Stimulated activated CD8-positive, alpha-beta memory T cell treated with anti-CD3 and anti-CD28 coated beads, Interleukin-12 subunit alpha, Interleukin-12 subunit beta, amount 100 ng/mL, for 24 hours (primary cell): ENCODE results near the gene UNC93A.
A peak's percentile ranks its signal among the peaks of the same experiment; 100 is the strongest.
"Not testable (repeated sequence)": the region's sequence is repeated elsewhere in the genome, so short reads cannot be mapped to it uniquely, and the experiment has no call there.

Source experiments
- DNase-seq: peaks from one replicate; pipeline ENCODE4 v3.0.0-alpha.2; 2020; ENCODE audit errors: extremely low read depth

The UNC93A gene

DNA sequence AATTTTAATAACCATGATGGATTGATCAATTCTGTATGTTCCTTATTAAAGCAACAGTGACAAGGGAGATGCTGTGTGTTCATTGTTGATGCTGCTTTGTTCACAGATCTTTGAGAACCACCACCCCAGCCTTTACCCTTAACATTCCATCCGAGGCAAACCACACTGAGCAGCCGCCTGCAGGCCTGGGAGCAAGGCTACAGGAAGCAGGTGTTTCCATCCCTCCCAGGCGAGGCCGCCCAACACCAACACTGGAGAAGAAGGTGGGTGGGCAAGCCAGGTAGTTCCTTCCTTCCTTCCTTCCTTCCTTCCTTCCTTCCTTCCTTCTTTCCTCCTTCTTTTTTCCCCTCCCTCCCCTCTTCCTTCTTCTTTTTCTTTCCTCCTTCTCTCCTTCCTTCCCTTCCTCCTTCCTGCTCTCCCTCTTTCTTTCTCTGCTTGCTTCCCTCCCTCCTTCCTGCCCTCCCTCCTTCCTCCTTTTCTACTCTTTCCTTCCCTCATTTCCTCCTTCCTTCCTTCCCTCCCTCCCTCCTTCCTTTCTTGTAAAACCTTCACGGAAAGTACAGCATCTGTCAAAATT is 47.5 kb downstream of the UNC93A start:
- DNase-seq: no peak

DNA sequence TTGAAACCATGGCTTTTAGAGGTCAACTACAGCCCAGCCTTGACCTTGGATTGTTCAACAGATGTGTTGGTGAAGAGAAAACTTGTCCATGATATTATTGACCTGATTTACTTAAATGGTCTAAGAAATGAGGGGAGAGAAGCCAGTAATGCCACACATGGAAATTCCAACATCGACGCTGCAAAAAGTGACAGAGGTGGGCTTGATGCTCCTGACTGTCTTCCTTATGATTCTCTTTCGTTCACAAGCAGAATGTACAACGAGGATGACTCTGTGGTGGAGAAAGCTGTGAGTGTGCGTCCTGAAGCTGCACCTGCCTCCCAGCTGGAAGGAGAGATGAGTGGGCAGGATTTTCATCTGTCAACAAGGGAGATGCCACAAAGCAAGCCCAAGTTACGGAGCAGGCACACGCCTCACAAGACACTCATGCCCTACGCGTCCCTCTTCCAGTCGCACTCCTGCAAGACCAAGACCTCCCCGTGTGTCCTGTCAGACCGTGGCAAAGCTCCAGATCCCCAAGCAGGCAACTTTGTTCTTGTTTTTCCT is 50.0 kb downstream of the UNC93A start:
- no peak for DNase-seq

DNA sequence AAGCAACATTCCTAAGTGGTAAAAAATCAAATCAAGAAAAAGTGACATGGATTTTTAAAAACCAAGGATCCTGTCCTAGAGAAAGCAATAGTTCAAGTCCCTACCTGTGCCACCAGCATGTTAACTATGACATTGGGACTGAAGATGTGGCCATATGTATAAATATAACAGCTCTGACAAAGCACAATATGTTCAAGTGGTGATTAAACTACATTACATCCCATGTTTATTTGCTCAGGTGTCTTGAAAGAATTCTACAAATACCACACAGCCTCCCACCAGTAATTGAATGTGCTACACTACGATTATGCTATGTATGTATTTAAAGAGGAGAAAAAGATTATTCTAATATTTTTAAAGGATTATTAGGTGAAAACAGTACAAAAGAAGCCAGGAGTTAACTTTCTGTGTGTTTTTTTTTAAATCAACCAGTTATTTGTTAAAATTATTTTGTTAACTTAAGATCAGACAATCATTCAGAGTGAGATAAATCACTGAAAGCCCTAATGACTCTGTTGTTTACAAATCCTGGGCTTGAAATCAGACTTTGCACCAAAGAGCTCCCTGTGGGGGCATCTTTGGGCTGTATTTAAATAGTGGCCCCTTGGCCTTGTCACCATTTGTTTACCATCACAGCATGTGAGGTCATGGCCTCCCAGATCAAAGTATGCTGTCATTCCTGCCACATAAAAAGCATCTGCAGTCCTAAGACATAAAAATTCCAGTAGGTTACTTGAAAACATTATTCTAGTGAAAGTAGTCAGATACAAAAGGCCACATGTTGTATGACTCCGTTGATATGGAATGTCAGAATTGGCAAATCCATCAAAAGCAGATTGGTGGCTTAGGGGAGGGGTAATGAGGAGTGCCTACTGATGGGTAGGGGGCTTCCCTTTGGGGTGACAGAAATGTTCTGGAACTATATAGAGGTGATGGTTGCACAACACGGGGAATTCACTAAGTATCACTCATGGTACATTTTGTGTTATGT is 50.8 kb downstream of the UNC93A start:
- no peak for DNase-seq

DNA sequence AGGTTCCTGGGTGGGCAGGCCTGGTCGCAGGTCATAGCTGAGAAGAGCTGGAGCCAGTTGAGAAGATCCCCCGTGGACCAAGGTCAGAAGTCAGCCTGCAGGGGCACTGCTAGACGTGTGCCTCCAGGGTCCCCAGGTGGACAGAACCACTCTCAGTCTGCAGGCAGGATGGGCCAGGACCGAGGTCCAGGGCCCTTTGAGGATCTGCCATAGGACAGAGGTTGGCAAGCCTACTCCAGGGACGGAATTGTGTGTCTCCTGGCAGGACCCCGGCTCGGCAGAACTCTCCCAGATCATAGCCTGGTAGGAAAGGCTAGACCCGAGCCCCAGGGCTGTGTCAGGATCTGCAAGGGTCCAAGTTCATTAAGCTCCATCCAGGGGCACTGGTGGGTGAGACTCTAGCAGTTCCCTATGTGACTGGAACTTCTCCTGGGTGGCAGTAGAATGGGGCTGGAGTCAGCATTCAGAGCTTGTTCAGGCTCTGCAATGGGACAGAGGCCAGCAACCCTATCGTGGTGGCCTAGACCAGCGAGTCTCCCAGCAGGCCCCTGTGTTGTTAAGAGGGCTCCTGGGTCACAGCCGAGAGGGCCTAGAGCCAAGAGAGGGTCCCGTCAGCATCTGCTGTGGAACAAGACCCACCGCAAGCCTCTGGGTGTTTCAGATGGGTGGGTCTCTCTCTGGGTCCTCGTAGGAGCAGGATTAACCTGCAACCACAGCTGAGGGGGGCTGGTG is 51.9 kb downstream of the UNC93A start:
- no peak for DNase-seq

DNA sequence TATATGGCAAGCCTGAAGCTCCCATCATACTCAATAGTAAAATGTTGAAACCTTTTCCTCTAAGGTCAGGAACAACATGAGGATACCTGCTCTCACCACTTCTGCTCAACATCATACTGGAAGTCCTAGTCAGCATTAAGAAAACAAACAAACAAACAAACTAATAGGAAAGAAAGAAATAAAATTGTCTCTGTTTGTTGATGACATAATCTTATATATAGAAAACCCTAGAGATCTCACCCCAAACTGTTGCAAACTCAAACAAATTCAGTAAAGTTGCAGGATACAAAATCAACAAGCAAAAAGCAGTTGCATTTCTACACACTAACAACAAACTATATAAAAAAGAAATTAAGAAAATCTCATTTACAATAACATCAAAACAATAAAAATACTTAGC is 54.2 kb downstream of the UNC93A start:
- DNase-seq: no peak

DNA sequence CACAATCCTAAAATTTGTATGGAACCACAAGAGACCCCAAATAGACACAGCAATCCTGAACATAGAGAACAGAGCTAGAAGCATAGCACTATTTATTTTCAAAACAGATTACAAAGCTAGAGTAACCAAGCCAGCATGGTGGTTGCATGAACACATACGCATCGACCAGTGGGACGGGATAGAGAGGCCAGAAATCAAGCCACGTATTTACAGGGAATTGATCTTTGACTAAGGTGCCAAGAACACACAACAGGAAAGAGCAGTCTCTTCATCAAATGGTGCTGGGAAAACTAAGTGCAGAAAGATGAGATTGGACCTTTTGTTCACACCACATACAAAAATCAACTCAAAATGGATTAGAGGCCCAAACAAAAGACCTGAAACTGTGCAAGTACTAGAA is 54.8 kb downstream of the UNC93A start:
- DNase-seq: no peak

DNA sequence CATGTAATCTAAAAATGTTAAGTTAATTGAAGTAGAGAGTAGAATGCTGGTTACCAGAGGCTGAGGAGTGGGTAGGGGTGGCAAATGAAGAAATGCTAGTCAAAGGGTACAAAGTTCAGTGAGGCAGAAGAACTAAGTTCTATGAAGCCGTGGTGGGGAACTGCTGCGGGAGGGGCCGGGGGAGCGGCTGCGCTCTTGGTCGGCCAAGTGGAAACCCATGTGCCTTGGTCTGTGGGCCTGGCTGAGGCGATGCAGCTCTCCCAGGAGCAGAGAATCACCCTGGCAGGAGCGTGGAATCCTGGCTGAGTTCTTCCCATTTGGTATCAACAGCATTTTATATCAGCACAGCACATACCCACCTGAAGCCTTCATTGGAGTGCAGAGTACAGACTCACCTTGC is 56.1 kb downstream of the UNC93A start:
- no peak for DNase-seq

DNA sequence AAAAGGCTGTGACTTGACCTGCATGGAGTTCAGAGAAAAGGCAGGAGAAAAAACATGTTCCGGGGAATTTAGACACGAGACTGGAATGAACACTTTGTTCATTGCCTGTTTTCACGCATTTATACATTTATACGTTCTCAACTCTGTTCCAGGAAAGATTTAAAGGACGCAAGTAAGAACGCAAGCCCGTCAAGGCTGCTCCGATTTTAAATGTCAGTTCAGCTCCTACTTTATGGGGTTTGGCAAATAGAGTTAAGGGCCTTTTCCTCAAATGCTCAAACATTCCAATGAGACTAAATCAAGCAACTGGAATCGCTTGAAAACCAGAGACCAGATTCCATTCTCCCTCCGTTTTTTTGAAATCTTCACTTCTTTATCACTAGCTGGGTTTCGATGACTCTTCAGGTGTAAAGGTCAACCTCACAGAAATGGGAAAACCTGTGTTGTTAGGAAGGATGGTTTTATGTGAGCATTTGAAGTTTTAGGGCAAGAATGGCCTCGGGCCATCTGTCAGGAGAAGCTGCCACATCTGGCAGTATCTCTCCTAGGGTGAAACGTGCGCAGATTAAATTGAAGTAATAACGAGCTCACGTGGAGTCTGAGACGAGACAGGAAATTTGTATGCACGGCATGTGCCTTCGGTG is 58.6 kb downstream of the UNC93A start:
- DNase-seq: no peak

DNA sequence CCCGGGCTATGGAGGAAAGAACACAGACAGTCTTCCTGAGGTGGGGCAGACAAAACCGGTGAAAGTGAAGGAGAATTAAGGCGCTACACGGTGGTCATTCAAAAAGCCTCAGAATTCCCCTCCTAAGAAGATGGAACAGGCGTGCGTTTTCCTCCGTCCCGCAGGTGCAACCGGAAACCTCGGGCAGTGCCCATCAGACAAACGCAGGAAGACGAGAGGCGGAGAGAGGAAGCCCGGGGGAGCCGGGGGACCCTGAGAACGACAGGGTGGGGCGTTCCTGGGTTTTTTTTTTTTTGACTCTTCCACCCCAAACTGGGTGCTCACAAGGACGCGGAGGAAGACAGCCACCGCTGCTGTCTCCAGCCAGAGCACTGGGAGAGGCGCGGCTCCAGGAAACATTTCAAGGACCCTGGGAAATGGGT is 59.2 kb downstream of the UNC93A start:
- no peak for DNase-seq

DNA sequence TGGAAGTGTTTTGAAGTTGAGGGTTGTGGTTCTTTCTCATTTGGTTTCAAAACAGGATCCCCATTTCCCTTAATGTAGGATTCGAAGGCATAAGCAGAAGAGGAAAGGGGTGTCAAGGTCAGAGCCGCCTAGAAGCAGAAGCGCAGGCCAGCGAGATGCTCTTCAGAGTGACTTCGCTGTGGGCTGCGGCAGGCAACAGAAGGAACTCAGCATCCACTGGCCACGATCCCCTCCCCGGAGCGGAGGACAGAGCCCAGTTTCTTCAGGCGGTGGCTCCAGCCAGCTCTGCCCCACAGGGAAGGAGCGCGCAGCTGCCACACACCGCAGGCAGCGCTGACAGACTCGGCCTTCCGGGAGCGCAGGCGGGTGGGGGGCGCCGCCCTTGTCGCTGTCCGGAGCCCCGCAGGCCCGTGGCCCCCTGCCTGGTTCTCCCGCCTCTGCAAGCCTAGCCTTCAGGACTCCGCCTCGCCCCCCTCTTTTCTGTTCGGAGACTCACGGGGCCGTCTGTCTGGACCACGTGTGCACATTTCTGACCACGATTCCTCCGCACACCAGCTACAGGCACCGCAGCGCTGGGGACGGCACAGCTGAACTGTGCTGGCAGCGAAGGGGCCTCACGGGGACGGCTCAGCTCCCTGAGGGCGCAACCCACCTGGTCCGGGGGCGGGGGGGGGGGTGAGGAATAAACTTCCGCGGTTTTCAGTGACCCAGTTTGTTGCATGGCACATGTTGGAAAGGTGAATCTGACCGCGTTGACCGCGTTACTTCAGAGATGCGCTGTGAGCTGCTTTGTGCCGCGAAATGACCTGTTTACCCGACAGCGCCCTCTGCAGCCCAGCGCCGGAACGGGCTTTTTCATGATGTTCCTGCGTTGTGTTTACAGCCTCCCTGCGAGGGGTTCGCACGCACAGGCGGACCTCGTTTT is 59.9 kb downstream of the UNC93A start:
- peak; percentile 61 for DNase-seq

DNA sequence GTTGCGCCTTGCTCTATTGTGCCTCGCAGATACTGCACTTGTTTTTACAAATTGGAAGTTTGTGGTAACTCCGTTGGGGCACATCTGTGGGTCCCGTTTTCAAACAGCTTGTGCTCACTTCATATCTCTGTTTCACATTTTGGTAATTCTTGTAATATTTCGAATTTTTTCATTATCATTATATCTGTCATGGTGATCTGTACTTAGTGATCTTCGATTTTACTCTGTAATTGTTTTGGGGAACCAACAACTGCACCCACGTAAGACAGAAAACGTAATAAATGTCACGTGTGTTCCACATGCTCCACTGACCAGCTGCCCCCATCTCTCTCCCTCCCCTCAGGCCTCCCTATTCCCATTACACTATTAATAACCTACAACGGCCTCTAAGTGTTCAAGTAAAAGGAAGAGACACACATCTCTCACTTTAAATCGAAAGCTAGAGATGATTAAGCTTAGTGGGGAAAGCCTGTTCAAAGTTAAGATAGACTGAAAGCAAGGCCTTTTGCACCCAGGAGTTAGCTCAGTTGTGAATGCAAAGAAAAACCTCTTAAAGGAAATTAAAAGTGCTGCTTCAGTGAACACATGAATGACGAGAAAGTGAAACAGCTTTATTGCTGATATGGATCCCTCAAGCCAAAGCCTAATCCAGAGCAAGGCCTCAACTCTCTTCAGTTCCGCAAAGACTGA is 60.7 kb downstream of the UNC93A start:
- DNase-seq: no peak

DNA sequence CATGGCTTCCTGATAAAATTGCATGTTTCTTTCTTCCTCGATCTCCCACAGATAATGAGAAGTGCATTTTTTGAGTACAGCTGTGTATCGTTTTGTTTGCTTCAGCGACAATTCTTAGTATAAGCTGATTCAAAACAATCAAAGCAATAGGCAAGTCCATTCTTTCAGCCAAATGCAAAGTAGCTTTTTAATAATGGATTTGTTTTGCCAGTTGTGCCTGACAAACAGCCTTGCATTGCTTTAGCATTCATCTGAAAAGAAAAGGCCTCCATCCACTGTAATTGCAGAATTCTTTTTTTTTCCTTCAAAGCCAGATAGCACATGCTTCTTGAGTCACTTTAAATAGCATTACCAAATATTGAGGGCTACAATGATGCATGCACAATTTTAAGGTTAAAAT is 65.8 kb downstream of the UNC93A start:
- DNase-seq: no peak

DNA sequence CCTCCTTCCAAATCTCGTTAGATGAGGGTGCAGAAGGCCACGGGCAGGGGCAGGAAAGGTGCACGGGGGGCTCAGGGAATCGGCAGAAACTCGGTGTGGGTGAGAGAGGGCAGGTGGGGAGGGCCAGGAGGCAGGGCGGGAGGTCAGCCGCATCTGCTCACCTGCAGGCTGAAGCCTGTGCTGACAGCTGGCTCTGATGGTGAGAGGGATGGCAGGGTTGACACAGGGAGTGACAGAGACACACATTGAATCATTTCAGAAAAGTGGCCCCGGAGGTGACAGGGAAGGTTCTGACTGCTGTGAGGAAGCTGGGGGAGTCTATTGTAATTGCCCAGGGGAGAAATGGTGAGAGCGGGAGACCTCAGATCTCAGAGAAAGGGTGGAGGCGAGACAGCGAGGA is 67.3 kb downstream of the UNC93A start:
- DNase-seq: not testable (repeated sequence)

DNA sequence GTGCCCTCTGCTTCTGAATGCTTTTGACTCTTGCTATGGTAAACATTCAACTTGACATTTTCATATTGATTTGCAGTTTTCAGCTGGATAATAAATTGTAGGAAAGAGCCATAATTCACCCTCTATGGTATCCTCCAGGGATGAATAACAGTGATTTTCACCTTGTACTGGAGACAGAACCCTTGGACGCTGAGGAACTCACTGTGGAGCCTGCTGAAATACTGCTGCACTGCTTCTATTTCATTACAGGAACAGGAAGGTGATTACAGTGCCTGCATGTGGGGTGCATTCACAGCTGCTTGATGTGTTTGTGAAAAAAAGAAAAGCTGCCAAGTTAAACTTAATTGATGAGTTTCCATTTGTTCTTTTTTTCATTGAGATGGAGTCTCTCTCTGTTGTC is 70.1 kb downstream of the UNC93A start:
- not testable (repeated sequence) for DNase-seq
